Dermis blood vessel endothelial cell (primary cell): ENCODE measurements around the gene JARID2. TPM values are rescaled to one million over a fixed set of nuclear protein-coding genes. Genes with fewer than 3 reads are reported as not detected.

Experiments used
- DNase-seq: peaks from one replicate; pipeline ENCODE4 v3.0.0; 2010
- total RNA-seq: library from RNA; depleted of rRNA; stranded (reverse); fragments of >200 nt; gene quantifications from 2 replicates; pipeline ENCODE4 v1.2.3, GENCODE V29; 2014

Gene JARID2
- total RNA-seq, 1 donor from 2014 or later = 15.3 TPM

DNA sequence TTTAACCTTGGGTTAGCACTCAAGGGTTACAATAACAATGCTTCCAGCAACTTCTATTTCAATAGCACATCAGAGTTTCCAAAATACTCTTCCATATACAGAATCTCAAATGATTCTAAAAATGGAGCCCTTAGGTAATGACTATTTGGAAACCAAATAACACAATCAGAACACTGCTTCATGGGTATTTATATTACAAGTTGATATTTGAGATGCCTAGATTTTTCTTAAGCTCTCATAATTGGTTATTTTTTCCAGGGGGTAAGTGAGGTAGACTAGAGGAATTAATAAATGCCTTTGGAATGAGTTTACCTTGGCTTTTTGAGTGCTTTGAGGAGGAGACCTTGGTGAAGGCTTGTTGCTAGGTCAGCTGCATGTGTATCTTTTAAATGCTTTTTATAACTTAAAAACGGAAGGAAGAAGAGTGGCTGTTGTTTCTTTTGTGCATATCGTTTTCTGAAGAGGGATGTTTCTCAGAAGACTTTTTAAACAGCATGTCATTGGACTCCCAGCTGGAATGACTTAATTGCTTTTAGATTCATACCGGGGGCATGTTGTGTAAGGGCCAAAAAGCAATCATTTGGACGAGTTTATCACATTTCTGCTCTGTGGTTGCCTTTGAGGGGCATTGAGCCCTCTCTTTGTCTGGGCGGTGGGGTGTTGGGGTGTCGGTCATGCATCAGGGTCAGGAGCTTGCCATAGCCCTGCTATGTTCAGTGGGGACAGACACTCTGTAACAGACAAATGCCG lies 230.9 kb downstream of the JARID2 start:
- DNase-seq = no peak

DNA sequence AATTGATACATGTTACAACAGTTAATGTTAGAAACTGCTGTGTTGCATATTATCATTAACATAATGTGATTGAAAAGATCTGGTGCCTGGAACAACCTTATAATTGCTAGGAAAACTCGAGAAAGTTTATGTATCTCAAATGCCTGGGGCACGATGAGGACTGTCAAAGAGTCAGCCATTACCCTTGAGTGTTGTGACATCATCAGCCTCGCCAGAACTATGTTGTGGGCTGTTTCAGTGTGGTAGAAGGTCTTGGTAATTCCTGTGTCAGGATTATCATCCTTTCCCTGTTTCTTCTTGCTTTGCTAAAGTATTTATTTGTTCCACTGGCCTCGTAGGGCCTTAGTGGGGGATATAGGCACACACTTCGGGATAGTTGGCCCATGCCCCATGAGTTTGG lies 231.9 kb downstream of the JARID2 start:
- DNase-seq = no peak

GRCh38 chr6:15479761-15480160 lies 233.9 kb downstream of the JARID2 start:
- peak; percentile 67 for DNase-seq

DNA sequence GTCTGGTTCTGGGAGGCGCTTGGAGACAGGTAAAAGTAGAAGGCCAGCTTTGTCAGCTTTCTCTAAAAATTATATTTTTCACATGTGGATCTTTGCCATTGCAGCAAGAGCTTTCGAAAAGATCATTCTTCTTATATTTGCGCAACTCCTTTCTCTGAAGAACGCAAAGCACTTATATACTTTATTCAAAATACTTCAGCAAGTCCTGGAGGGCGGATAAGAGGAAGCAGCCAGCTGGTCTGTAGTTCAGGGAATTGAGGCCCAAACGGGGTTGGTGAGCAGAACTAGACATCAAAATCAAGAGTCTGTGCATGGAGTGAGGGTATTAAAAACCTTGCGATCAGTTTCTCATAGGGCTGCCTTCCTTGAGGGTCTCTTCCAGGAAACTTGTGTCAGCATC lies 234.7 kb downstream of the JARID2 start:
- DNase-seq = no peak

- DNase-seq = no peak
Observed at GRCh38 chr6:15481390-15482291, 235.8 kb downstream of the JARID2 start.

DNA sequence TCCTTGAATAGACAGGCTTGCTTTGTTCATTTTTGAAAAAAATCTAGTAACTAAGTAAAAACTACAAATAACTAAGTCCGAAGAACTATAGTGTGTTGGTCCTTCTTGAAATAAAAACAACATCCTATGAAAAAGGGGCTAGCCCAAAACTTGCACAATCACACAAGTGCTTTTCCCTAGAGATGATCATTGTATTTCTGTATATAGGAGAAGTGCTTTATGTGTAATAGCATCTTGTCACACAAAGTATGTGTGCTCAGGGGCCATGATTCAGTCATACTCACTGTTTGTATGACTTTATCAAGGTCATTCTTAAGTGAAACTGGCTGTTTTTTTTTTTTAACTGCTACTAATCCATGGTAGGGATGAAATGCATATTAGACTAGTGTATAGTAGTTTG lies 237.2 kb downstream of the JARID2 start:
- no peak for DNase-seq

- no peak for DNase-seq
Observed at GRCh38 chr6:15484140-15484539, 238.3 kb downstream of the JARID2 start.

GRCh38 chr6:15484821-15485220 lies 239.0 kb downstream of the JARID2 start:
- DNase-seq = no peak

DNA sequence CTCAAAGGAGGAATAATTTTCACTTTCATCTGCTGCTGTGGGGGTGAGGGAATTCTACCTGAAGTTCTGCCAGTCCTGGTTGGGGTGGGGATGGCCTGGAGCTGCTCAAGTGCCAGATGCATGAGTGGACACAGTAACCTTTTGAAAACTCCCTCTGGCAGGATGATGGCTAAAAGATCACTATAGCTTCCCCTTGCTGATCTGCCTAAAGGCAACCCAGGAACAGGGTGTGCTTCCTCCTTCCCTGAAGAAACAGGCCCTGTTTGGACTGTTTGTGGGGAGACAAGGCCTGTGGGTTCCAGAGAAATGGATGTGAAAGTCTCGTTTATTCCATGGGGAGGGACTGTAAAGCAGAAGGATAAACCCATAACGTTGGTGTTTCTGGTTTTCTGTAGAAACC lies 240.1 kb downstream of the JARID2 start:
- no peak for DNase-seq

DNA sequence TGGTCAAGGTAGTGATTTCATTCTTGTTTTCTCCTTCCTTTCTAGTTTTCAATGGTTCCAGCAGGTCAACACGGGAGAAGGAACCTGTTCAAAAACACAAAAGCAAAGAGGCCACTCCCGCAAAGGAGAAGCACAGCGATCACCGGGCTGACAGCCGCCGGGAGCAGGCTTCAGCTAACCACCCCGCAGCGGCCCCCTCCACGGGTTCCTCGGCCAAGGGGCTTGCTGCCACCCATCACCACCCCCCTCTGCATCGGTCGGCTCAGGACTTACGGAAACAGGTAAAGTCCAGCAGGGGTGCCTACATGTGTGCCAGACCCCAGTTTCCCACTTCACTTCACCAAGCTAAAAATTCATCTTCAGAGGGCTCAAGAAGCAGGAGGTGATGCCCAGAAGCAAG lies 241.4 kb downstream of the JARID2 start:
- no peak for DNase-seq

DNA sequence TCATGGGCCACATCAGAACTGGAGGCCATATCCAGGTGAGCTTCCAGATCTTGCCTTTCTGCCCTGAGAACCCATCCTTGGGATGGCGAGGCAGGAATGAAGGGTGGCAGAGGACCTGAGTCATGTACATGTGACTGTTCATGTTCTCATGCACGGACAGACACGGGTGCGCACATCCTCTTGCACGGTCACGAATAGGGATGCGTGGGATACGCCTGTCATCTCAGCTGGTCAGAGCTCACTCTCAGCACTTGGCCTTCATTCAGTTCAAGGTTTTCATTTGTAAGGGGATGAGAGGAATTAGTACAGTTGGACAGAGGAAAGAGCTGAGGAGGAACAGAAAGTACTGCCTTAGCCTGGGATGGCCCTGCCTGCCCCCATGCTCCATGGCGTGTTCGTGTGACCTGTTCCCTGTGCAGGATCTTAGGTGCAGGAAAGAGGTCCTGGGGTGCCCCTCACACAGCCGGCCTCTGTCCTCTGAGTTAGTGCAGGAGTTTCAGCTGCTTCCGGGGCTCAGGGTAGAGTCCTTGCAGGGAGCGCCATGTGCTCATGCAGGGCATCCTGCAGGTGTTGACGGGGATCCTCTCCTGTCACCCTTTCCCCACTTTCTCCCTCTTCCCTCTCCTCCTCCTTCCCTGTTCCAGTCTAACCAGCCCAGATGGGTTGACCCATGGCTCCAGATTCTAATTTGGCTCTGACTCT lies 243.5 kb downstream of the JARID2 start:
- DNase-seq = no peak

DNA sequence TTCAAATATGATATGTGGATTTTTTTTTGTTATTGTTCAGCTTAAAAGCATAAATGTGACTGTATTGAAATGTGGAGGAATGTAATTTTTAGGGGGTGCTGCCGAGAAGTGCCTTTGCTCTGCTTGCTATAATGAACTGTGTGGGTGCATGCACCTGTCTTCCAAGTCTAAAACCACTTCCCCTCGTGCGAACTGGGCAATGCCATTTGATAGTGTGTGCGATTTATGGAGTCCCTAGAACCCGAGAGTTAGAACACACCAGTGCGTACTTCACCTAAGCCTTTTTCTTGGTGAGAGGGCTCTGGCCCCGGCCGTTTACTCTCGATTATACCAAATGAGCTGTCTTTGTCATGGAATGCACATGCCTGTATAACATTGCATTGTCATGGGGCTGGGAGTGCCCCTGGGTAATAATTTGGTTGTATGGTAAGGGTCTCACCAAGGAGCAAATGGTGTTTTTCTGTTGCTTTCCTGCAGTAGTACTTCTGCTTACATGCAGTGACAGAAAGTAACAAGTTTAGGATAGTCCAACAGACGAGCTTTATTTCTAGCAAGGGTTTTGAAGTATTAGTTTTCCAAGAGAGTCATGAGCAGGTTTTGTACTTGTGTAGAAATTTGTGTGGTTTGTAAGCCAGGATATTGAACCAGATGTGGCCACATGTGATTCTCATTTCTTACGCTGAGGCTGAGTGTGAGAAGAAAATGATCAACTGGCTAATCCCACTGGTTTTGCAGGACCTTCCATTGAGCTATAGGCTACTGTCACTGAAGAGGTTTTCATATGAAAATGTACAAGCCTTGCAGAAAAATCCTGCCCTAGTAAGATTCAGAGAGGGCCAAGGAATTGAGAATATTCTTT lies 244.6 kb downstream of the JARID2 start:
- no peak for DNase-seq

GRCh38 chr6:15491255-15491985 lies 245.6 kb downstream of the JARID2 start:
- DNase-seq = peak; percentile 78

DNA sequence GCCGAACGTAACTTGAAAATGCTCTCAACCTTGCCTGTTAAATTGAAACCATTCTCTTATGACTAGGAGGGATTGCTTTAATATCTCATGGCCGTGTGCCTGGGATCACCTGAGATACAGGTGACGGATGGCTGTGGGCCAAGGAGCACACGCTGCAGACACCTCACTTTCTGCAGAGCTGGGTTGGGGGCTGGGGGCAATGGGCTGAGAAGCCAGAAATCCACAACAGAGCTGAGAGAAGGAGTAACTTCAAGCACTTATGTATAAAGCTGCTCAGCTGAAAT lies 246.1 kb downstream of the JARID2 start:
- DNase-seq = no peak

DNA sequence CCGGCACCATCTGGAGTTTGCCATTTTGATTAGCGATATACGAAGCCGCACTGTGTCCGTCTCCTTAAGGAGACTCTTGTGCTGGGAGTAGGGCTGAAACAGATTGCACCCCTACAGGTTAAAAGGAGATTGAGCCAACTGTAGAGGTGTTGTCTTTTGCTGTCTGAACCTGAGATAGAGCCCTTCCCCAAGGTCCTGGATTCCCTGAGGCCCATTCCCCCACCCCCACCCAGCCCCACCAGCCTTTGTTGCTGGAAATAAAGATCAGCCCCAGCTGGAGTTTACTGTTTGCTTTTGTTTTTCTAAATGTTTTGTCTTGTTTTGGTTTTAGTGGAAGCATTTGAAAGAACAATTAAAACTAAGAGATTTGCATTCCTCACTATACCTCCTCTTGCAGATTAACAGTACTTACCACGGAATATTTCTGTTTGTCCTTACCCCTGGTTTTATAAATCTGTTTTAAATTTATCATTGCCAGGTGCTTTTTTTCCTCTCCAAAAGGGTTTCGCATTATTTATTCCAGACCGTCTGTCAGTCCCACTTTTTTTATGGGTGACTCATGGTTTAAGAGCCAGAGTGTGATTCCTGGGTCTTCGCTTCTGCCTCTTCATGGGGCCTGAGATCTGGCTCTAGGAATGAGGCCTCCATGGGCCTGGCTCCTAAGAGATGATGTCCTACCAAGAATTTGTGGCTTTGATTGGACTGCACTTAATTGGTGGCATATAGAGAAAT lies 247.7 kb downstream of the JARID2 start:
- no peak for DNase-seq

DNA sequence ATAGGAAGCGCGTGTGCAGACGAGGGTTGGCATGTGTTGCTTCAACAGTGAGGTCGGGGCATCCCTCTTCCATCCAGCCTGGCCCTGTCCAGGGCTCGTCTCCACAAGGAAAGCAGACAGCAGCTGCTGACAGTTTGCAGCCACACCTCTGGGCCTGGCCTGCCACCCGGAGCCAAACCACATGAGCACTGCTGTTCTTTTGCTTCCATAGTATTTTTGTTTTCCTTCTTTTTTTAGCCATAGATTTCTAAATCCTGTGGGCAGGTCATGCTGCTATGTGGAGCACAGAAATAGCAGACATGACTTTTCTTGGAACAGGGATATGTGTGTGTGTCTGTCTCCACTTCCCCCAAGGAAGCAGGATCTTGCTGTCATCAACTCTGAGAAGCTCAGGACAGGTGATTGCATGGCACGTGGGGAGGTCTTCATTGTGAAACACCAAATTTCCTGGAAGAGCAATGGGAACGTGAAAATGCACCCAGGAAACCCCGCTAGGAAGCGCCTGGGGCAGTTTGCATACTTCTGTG lies 249.6 kb downstream of the JARID2 start:
- no peak for DNase-seq

DNA sequence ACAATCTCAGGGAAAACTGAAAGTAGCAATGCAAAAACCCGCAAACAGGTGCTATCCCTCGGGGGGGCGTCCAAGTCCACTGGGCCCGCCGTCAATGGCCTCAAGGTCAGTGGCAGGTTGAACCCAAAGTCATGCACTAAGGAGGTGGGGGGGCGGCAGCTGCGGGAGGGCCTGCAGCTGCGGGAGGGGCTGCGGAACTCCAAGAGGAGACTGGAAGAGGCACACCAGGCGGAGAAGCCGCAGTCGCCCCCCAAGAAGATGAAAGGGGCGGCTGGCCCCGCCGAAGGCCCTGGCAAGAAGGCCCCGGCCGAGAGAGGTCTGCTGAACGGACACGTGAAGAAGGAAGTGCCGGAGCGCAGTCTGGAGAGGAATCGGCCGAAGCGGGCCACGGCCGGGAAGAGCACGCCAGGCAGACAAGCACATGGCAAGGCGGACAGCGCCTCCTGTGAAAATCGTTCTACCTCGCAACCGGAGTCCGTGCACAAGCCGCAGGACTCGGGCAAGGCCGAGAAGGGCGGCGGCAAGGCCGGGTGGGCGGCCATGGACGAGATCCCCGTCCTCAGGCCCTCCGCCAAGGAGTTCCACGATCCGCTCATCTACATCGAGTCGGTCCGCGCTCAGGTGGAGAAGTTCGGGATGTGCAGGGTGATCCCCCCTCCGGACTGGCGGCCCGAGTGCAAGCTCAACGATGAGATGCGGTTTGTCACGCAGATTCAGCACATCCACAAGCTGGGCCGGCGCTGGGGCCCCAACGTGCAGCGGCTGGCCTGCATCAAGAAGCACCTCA lies 250.7 kb downstream of the JARID2 start:
- no peak for DNase-seq

DNA sequence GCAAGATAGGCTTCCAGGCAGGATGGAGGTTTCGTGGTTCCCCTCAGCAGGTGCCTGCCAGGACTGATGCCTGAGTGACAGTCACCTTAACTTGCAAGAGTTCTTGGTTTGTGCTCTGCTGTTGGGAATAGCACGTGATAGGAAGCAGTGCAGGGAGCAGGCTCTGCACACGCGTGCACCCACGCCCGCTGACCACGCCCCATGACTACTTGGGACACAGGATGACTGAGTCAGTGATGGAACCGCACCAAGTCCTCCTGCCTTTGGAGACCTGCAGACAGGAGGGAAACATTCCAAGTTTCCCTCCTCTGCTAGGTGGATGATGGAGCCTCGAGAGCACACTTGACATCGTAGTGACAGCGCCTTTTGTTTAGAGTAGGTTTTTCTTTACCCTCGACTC lies 252.8 kb downstream of the JARID2 start:
- peak; percentile 32 for DNase-seq

- DNase-seq = no peak
Observed at GRCh38 chr6:15499125-15499524, 253.3 kb downstream of the JARID2 start.

DNA sequence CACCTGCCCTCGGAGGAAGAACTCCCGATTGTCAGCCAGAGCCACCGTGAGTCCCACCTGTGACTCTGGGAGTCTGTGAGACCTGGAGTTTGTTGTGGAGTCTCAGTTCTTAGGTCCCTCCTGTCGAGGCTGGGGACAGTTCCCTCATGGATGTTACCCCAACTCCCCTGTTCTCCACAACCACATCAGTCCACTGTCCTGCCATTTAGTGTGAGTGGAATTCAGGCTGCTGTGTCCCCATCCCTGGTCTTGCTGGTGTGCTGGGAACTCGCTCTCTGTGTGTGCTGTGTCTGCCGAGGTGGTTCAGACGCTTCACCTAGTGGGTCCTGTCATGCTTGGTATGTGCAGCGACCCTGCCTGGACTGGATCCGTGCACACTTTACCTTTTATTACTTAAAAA lies 253.7 kb downstream of the JARID2 start:
- no peak for DNase-seq
